Activated T-cell treated with anti-CD3 and anti-CD28 coated beads for 48 hours (primary cell): ENCODE data around the gene ENTR1.
A peak's percentile ranks its signal among the peaks of the same experiment; 100 is the strongest.
"Not testable (repeated sequence)": the region's sequence is repeated elsewhere in the genome, so short reads cannot be mapped to it uniquely, and the experiment has no call there.

Experiments
- DNase-seq: peaks from one replicate; pipeline ENCODE4 v3.0.0-alpha.2; 2020; ENCODE audit warnings: low read depth

Gene ENTR1

GRCh38 chr9:136438548-136439480 lies 28.4 kb upstream of the ENTR1 start:
- peak; percentile 56 for DNase-seq

GRCh38 chr9:136437839-136438547 lies 27.6 kb upstream of the ENTR1 start:
- no peak for DNase-seq

- DNase-seq = no peak
Measured at GRCh38 chr9:136437430-136437829, 27.0 kb upstream of the ENTR1 start.

GRCh38 chr9:136436055-136436634 lies 25.7 kb upstream of the ENTR1 start:
- DNase-seq = no peak

- DNase-seq = no peak
Measured at GRCh38 chr9:136434580-136435169, 24.3 kb upstream of the ENTR1 start.

GRCh38 chr9:136433849-136434579 lies 23.6 kb upstream of the ENTR1 start:
- DNase-seq = no peak

GRCh38 chr9:136433043-136433715 lies 22.8 kb upstream of the ENTR1 start:
- no peak for DNase-seq

DNA sequence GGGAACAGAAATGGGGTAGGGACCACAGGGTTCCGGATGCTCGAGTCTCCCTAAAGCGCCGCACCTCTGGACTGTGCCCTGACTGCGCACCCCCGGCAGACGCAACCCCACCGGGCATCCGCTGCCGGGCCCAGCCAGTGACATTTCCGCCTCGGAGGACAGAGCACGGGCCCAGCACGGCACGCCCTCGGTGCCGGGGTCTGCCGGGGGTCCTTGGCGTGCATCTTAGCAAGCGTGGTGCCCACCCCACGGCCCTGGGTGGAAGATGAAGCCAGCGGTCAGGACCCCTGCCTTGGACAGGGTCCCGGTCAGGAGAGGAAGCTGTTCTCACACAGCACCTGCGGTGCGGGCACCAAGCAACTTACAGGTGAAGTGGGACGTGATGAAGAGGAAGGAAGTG lies 22.2 kb upstream of the ENTR1 start:
- DNase-seq = no peak

GRCh38 chr9:136431782-136432350 lies 21.5 kb upstream of the ENTR1 start:
- DNase-seq = no peak

DNA sequence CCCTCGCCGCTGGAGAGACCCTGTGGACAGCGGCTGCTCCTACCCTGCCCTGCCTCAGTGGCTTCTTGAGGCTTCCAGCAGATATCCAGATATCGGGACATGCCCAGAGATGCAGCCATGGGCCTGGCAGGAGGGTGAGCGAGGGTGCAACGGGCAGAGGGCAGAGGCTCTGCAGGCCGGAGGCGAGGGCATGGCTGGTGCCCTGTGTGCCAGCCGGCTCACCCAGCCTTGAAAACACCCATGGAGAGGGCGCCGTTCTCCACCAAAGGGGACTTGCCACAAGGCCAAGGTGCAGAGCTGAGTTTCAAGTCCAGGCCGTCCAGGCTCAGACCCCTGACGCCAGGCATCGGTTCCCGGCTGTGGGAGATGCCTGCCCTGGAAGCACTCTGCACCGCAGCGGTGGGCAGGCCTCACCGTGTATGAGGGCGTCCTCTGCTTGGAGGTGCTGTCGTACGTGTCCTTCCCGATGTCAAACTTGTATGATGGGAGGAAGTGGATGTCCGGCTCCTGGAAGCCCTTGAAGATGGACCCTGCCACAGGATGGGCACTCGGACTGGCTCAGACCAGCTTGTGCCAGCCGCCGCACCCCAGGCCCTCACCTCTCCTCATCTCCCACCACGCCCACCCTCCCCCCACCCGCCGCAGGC lies 20.3 kb upstream of the ENTR1 start:
- DNase-seq = no peak

DNA sequence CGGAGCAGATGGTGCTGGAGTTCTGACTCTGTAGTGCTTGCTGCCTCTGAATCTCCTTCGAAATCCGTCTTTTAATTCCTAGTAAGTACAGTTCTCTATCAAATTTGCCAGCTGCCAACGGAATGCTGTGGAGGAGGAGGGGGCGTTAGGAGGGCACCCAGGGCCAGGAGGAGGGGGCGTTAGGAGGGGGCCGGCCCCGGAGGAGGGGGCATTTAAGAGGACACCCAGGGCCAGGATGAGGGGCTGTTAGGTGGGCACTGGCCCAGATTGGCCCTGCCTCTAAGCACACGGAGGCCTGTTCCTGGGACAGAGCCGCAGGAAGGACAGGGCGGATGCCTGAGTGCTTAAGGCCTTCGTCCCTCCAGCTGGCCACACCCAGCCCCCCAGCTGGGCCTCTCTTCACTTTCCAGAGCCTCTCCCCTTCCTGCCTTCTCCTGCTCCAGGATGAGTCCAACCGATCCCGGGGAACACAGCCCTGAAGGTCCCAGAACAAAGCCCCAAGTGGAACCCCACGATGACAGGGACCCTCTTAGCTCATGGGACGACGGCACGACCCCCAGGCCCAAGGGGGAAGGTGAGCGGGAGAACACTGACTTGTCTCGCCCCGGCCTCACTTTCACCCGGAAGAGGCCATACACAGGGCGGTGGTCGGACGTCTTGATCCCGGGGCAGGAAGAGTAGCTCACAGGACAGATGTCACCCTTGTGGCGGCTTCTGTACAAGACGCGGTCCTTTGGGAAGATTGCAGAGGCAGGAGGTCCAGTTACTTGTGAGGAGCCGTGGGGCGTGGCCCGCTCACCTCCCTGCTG lies 19.5 kb upstream of the ENTR1 start:
- no peak for DNase-seq

GRCh38 chr9:136429075-136429628 lies 18.7 kb upstream of the ENTR1 start:
- DNase-seq = no peak

DNA sequence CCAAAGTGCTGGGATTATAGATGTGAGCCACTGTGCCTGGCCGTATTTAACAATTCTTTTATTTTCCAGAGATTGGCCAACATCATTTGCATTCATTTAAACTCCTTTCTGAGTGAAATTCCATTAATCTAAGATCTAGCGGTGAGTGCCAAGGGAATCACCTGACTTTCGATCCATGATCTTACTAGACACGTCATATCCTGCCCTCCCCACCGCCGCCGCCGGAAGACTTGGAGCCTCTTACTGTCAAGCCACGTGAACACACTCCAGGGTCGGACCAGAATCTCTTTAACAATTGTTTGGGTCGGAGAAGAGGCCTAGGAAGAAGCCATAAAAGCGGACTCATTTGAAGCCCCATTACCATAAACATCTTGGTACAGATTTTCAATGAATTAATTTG lies 16.4 kb upstream of the ENTR1 start:
- DNase-seq = no peak

- DNase-seq = not testable (repeated sequence)
Measured at GRCh38 chr9:136425367-136425766, 15.0 kb upstream of the ENTR1 start.

GRCh38 chr9:136424750-136425362 lies 14.4 kb upstream of the ENTR1 start:
- no peak for DNase-seq

GRCh38 chr9:136423432-136424146 lies 13.2 kb upstream of the ENTR1 start:
- DNase-seq = no peak

- no peak for DNase-seq
Measured at GRCh38 chr9:136422876-136423275, 12.5 kb upstream of the ENTR1 start.

DNA sequence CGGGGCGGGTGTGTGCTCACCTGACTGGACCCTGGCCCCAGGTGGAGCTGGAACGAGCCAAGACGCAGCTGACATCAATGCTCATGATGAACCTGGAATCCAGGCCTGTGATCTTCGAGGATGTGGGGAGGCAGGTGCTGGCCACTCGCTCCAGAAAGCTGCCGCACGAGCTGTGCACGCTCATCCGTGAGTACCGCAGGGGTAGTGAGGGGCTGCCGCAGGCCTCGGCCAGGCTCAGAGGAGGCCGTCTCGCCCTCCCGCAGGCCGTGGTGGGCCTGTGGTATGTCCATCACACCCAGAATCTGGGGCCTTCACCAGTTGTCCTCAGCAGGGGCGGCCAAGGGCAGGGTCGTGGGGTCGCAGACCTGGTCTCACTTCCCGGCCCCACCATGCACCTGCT lies 11.4 kb upstream of the ENTR1 start:
- no peak for DNase-seq
